ENCODE data around the gene RTP2. TPM values are rescaled to one million over a fixed set of nuclear protein-coding genes. Genes with fewer than 3 reads are reported as not detected.

The RTP2 gene
- total RNA-seq, 1 experiment from 2014 or later: not detected

GRCh38 chr3:187662848-187663409 lies 39.4 kb downstream of the RTP2 start:
- Histone ChIP-seq H3K9me3 (replicated peaks) (no peaks in the 10 kb centered on the region; the same call in 1 of the 2 replicates), H3K27ac (no peak overlapping the region), H3K4me1 (replicated peaks) (no peaks in the 10 kb centered on the region), H3K36me3 (no peaks in the 10 kb centered on the region), H3K4me3 (no peak overlapping the region), H3K27me3 (replicated peaks) (no peaks in the 10 kb centered on the region; the same call in 1 of the 2 replicates)
- no peak for DNase-seq (ENCODE audit: low read depth in 1 of 2, low spot score in 2 of 2)

GRCh38 chr3:187661267-187661666 lies 41.1 kb downstream of the RTP2 start:
- Histone ChIP-seq H3K4me1 (replicated peaks) (no peaks in the 10 kb centered on the region), H3K9me3 (replicated peaks) (no peaks in the 10 kb centered on the region; the same call in 1 of the 2 replicates), H3K4me3 (no peak overlapping the region), H3K36me3 (no peaks in the 10 kb centered on the region), H3K27ac (no peak overlapping the region), H3K27me3 (replicated peaks) (no peaks in the 10 kb centered on the region; the same call in 1 of the 2 replicates)
- DNase-seq (ENCODE audit: low read depth in 1 of 2, low spot score in 2 of 2): no peak

DNA sequence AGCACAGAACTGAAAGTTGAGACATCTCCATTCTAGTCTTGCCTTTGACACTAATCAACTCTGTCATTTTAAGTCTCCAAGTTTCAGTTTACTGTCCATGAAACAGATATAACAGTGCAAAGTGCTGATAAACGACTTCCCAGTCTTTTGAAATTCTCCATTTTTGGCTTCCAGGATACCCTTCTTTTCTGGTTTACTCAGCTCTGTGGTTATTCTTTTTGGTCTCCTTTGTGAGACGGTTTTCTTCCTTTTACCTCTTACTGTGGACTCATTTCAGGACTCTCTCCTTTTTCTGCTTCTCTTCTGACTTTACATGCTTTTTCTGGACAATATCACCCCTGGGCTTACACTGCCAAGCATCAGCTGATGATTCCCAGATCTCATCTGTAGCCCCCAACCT lies 51.1 kb downstream of the RTP2 start:
- Histone ChIP-seq H3K4me1 (replicated peaks) (no peaks in the 10 kb centered on the region), H3K4me3 (no peak overlapping the region), H3K27me3 (replicated peaks) (no peaks in the 10 kb centered on the region; the same call in none of the 2 replicates), H3K36me3 (no peaks in the 10 kb centered on the region), H3K27ac (no peak overlapping the region), H3K9me3 (replicated peaks) (no peaks in the 10 kb centered on the region)
- no peak for DNase-seq (ENCODE audit: low read depth in 1 of 2, low spot score in 2 of 2)

Other genes starting within 250 kb of the RTP2 start
- not detected in 2 replicates for gene SST, start 32.2 kb downstream of the RTP2 start, total RNA-seq (2014; rRNA removed; shearing (Covaris generic))
- gene BCL6, start 42.9 kb upstream of the RTP2 start, total RNA-seq (2014; rRNA removed; shearing (Covaris generic)): 2.8 TPM in 2 replicates

Measured in SJSA1 (cell line).